HG02759 (cell line): Measurements from ENCODE around the gene SPRED2.
A peak's percentile ranks its signal among the peaks of the same experiment; 100 is the strongest.

ENCODE experiments used
- ATAC-seq: cut with Tn5 transposase; IDR thresholded peaks from one replicate; pipeline ENCODE4 v1.9.1; 2021; ENCODE audit warnings: mild to moderate bottlenecking, moderate library complexity; ENCODE audit not compliant: unreplicated experiment

SPRED2 gene, protein sequence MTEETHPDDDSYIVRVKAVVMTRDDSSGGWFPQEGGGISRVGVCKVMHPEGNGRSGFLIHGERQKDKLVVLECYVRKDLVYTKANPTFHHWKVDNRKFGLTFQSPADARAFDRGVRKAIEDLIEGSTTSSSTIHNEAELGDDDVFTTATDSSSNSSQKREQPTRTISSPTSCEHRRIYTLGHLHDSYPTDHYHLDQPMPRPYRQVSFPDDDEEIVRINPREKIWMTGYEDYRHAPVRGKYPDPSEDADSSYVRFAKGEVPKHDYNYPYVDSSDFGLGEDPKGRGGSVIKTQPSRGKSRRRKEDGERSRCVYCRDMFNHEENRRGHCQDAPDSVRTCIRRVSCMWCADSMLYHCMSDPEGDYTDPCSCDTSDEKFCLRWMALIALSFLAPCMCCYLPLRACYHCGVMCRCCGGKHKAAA

DNA sequence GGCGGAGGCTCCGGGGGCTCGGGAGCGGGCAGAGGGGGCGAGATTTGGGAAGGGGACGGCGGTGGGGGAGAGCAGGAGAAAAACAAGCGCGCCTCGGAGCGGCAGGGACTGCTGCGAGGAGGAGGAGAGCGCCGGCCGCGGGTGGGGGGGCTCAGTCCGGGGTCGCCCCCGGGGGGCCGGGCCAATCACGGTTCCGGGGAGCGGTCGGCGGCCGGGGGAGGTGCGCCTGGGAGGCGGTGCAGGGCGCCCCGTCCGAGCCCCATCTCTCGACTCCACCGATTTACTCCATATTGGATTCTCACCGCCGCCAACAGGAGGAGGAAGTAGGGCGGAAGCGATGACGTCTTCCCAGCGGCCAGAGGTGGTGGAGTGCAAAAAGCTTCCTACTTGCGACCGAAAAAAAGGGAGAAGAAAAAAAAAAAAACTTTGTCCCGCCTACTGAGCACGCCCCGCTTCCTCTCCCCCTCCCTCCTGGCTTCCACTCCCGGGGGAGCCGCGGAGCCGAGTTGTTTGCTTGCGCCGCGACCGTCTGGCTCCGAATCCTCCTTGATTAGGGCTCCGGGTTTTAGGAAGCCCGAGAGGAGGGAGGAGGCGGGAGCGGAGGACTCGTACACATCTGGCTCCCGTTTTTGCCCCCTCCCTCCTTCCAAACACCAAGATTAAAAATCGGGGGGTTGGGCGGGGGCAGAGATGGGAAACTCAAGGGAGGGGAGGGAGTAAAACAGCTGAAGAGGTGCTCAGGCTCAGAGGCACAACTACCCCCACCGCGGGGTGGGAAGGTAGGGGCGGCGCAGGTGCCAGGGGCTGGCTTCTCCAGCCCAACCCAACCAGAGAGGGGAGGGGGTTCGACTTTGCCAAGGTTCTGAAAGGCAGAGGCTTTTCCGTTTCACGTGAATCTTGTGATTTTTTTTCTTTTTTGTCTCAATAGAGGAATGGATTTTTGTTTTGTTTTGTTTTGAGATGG is at the start of gene SPRED2:
Gene SPRED2 (minus strand): TSS at position 373 of the 964 bp plus-strand sequence. CDS start 612 bp downstream, outside the sequence.
- ATAC-seq = peak; percentile 33

DNA sequence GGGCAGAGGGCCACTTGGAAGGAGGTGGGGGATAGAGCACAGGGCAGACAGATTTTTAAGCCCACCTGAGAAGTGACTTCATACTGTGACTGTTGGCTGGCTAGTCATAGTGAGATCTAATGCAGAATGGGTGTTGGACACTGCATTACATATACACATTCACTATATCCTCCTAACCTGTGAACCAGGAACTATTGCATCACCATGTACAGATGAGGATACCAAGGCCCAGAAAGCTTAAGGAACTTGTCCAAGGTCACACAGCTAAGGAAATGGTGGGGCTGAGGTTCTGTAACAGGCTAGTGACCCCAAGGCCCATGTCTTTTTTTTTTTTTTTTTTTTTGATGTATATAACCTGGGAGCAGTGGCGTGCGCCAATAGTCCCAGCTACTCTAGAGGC is 49.6 kb upstream of the SPRED2 start:
- no peak for ATAC-seq

DNA sequence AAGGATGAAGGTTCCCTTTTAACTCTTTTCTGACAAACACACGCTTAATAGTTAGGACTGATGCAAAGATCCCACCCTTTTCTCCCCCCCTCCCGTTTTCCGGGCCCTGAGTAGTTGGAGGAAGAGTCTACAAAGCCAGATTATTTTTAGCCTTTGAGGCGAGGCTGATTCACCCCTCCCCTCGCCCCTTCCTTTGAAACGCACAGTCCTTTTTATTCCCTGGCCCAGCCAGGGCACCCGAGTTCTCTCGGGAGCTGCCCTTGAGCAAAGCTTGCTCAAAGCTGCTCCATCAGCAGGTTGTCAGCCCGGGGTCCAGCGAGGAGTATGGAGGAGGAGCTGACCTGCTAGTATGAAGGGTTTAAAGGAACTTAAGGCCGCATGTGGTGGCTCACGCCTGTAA is 47.1 kb upstream of the SPRED2 start:
- no peak for ATAC-seq

DNA sequence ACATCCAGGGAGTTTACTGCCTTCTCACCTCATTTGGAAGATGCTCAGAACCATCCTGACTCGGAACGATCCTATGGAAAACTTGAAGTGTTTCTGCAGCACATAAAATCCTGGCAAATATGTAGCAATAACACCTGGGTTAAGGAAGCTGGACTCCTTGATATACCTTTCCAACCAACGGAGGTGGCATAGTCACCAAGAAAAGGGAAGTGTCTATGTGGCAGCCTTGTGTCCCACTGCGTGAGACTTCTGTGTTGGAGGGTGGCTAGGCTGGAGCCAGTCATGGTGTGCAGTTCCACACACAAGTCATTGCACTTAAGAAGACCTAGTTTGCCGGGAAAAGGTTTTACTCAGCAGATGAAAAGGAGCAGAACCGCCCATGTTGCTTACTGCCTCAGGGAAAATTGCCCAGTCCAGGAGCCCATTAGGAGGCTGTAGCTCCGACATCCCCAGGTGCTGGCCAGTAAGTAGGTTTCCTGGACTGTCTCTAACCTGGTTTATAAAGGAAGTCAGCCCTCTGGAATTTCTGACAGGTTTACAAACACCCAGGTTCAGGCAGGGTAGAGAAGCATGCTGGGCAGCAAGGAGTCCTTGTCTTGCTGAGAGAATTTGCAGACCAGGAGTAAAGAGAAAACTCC is 46.2 kb upstream of the SPRED2 start:
- ATAC-seq = no peak

DNA sequence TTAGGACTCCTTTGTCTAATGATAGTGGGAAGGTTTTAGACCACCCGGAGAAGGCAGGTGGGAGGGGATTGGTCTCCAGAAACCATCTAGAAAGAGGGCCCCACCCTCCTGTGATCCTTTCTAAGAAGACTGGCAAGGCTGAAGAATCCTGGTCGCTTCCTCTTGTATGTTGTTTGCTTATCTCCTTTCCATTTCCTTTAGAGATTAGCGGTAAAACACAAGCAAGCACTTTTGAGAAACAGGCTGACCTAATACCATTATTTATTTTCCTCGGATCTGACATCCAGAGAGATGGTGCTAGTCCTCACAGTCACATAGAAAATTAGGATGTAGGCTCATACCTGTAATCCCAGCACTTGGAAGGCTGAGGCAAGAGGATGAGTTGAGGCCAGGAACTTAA is 45.2 kb upstream of the SPRED2 start:
- no peak for ATAC-seq

DNA sequence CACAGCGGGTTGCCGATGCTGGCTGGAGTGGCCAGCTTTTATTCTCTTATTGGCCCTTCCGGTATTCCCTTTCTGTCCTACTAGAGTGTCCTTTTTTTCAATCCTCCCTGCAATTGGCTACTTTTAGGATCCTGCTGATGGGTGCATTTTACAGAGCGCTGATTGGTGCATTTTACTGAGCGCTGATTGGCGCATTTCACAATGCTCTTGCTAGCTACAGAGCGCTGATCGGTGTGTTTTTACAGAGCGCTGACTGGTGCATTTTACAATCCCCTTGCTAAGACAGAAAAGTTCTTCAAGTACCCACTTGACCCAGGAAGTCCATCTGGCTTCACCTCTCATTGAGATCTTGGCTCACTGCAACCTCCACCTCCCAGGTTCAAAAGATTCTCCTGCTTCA is 44.4 kb upstream of the SPRED2 start:
- ATAC-seq = no peak

DNA sequence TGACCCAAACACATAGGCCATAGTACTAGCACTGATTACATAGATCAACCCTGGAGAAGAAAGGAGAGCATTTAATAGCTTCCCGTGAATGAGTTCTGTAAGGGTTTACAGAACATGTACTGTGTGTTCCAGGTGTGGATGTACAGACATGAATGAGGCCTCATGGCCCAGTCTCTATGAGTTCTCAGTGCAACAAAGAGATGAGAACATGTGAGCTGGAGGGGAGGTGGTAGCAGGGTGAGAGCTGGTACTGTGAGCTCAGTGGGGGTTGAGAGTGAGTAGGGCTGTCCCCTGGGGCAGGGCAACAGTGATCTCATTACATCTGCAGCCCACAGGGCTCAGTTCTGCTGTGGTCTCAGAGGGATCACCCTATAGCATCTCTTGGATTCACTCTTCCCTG is 42.6 kb upstream of the SPRED2 start:
- no peak for ATAC-seq

DNA sequence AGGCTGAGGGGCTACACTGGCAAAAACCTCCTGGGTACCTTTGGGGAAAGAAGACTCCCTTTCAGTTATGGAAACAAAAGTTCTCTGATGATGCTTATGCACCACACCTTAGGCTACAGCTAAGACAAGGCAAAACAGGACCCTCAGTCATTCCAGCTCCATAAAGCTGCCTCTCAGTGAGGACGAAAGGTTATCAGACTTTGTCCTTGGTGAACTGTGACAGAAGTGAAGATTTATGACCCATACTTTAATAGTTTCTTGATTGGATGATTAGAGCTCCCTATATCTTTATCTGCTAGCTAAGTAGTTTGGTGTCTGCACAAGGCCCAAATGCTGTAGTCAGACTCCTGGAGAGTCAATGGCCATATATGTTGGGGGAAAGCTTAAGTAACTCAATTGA is 40.6 kb upstream of the SPRED2 start:
- ATAC-seq = no peak

DNA sequence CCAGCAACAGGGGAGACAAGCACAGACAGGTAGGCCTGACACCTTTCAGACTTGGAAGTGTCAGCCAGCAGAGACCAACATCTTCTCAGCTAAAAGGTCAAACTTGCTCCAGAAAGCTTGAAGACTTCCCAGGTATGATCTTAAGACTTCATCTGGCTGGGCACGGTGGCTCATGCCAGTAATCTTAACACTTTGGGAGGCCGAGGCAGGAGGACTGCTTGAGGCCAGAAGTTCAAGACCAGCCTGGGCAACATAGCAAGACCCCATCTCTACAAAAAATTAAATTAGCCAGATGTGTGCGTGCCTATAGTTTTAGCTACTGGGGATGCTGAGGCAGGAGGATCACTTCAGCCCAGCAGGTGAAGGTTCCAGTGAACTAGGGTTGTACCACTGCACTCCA is 39.0 kb upstream of the SPRED2 start:
- ATAC-seq = no peak

DNA sequence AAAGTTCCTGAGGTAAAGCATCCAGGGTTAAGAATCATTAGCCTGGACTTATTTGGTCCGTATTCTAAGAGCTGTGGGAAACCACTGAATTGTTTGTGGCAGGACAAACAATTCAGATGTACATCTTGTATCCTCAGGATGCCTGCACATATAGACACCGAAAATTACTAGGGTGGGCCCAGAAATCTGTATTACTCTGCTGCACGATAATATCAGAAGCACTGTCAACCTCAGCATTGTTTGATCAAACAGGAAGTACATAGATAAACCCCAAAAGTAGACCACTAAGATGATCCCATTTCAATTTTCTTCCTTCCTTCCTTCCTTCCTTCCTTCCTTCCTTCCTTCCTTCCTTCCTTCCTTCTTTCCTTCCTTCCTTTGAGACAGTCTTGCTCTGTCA is 34.2 kb upstream of the SPRED2 start:
- no peak for ATAC-seq

DNA sequence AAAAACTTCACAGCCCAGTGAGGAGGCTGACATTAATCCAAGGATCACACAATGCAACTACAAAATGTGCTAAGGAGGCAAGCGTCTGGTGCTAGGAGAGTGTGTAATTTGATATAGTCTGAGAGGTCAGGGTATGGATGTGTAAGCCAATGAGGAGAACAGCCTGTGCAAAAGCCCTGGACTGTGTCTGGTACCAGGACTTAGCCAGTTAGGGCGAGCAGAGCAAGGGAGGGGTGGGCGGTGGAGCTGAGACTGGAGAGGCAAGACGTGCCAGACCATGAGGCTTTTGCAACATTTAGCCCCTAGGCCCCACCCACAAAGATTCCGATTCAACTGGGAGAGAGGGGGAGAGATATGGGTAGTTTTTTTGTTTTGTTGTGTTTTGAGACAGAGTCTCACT is 33.5 kb upstream of the SPRED2 start:
- no peak for ATAC-seq

DNA sequence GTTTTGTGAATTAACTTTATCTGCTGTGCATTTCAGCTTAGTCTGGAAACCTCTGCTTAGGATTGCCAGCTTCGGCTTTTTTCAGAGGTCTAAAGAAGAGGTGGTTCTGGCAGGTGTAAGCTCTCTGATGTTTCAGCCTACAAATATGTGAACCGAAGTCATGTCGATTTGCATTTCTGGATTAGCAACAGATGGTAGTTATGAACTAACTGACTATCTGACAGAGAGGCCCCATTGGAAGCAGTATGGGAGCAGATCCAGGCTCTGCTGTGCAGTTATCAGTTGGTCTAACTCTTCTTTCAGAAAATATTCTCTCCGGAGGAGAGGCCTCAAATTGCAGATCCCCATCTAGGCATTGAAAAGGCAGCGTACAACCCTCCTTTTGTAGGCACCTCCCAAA is 32.7 kb upstream of the SPRED2 start:
- no peak for ATAC-seq

DNA sequence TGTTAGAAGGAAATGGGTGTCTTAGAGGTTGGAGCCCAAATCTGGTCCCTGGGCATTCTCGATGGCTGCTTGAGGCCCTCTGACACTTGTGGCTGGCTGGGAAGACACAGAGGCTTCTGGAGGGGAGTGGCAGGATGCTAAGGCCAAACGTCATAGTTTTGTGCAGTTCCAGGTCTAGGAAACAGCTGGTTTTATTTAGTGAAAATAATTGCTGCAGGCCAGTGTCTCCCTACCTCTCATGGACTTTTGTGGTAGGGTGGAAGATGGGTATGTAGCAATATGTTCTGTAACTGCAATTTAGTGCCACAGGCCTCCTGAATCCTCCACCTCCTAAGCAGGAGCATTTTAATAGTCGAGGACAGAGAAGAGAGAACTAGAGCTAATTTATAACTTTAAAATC is 32.2 kb upstream of the SPRED2 start:
- no peak for ATAC-seq

DNA sequence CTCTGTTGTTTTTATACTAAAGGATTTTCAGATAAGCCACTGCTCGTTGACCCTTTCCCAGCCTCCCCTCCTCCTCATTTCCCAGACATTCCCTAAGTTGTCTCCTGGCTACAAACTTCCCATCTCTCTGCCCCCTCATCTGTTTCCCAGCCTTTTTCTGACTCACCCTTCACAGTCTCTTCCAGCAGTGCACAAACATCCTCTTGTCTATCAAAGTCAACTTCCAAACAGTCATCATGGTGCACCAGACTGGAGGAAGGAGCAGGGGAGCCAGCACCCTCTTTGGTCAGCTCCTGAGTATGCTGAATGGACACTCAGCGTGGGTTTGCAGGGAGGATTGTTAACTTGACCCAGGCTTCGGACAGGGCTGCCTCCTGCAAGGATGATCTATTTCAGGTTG is 26.6 kb upstream of the SPRED2 start:
- no peak for ATAC-seq

DNA sequence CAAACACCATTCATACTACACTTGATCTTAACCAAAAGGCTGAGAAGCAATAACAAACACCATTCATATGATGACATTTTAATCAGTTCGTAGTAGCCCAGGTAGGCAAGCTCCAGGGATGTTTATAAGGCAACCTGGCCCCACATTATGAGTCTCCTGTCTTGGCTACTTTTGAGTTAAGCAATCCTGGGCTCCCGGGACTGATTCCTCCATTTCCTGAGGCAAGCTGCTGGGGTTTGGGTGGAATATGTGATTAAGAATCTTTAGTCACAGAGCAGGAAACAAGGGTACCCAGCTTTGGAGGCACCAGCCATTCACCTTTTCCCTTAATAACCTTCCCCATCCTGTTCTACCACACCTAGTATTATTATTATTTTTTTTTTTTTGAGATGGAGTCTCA is 24.5 kb upstream of the SPRED2 start:
- no peak for ATAC-seq

DNA sequence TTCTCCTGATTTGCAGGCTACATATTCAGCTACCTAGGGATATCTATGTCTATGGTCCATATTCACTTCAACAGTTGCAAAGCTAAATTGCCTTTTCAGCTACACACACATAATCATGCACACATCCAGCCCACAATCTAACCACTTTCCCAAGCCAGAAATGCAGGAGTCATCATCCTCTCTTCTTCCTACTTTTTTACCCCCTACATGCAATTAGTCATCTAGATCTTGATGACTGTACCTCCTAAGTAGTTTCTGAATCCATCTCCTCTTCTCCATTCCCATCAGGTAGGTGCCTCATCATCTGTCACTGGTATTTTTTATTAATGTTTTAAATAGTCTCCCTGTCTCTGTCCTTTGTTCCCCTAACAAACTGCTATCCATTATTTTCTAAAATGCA is 23.7 kb upstream of the SPRED2 start:
- ATAC-seq = no peak

DNA sequence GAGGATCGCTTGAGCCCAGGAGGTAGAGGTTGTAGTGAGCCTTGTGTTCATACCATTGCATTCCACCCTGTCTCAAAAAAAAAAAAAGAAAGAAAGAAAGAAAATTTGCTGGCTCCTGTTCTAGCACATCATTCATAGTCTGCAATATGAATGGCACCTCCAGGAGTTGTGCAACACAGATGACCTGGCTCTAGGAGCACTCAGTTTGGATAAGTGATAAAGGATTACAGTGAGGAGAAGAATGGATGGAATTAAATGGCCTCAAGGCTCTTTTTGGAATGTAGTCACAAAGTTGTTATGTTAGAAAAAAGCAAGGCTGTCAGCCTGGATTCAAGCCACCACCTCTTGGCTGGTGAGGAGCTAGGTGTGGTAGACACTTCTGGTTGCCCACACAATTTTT is 21.5 kb upstream of the SPRED2 start:
- ATAC-seq = no peak

DNA sequence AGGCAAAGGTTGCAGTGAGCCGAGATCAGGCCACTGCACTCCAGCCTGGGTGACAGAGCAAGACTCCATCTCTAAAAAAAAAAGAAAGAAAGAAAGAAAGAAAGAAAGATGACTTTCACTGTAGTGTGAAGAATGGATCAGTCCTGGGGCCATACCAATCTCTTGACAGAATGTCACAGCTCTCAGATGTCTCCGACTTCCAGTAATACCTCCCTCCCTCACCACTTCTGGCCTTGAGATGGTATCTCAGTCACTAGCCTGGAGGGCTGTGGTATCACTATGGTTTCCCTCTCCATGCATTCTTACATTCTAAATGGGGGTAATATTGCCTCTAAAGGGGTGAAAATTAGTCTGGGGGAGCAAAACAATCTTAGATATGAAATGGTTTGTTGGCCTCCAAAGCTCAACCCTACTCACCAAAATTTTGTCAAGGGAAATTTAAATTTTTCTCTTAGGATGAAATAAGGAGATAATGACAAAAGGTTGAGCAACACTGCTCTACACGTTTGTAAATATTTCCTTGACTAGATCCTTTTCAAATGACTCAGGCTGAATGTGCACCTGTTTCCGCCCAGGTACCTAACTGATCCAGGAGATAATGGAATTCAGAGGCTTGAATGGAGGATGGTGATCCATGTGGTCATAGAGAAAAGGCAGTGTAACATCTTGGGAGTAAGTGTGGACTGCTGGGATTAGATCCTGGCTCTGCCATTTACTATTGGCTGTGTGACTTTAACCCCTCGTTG is 19.9 kb upstream of the SPRED2 start:
- ATAC-seq = no peak

DNA sequence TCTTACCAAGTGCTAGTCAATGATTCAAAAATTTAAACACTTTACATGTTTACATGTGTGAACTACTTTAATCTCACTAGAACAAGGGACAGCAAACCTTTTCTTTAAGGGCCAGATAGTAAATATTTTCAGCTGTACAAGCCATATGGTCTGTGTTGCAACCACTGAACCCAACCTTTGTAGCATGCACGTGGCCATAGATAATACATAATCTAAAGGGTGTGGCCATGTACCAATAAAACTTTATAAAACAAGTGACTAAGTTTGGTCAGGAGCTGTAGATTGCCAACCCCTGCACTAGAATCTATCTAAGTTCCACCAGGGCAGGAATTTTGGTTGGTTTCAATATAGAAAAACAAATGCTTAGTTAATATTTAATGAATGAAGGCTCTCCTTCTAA is 18.4 kb upstream of the SPRED2 start:
- ATAC-seq = no peak

DNA sequence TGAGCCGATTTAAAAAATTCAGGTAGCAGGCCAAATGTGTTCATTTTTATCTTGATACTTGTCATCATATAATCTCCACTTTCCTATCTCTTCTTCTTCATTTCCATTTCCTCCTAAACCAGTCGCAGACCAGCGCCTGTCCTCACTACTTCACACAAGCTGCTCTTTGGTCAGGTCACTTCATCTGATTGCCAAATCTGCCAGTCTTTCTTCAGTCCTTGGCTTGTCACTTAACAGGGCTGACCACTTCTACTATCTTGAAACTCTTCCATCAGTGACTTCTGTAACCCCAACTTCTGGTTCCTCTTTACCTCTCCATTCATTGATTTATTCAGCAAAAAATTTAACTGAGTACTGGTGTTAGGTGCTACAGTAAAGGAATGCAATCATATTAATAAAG is 18.0 kb upstream of the SPRED2 start:
- ATAC-seq = no peak
